22Rv1 (cell line): Measurements from ENCODE around the gene ABCA7.

Source experiments
- H3K27ac ChIP-seq: fragments of 450-650 bp; 2 replicates; pipeline ENCODE4 v1.5.1; 2017
- ZFX ChIP-seq: fragments of 450-650 bp; IDR thresholded peaks from 2 replicates; pipeline ENCODE4 v1.6.1; 2017; ENCODE audit warnings: antibody characterized with exemption, borderline replicate concordance
- TF ChIP-seq, protein P1 (sequence below): fragments of 450-650 bp; IDR thresholded peaks from 2 replicates; pipeline ENCODE4 v1.5.1; 2017; ENCODE audit warnings: mild to moderate bottlenecking

Gene ABCA7

DNA sequence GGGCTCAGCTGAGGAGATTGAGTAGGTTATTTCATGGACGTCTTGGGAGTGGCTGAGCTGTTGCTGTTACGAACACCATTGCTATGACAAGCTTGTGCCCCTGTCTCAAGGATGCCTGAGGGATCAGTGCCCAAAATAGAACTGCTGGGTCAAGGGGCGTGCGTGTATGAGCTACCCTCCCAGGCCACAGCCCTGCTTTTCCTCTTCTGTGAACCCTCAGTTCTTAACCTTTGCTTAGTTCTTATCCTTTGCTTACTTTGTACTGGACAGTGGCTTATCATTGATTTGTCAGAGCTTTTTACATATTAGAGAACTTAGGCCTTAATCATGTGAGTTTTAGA is 36.1 kb downstream of the ABCA7 start:
- TF ChIP-seq, protein P1, sequence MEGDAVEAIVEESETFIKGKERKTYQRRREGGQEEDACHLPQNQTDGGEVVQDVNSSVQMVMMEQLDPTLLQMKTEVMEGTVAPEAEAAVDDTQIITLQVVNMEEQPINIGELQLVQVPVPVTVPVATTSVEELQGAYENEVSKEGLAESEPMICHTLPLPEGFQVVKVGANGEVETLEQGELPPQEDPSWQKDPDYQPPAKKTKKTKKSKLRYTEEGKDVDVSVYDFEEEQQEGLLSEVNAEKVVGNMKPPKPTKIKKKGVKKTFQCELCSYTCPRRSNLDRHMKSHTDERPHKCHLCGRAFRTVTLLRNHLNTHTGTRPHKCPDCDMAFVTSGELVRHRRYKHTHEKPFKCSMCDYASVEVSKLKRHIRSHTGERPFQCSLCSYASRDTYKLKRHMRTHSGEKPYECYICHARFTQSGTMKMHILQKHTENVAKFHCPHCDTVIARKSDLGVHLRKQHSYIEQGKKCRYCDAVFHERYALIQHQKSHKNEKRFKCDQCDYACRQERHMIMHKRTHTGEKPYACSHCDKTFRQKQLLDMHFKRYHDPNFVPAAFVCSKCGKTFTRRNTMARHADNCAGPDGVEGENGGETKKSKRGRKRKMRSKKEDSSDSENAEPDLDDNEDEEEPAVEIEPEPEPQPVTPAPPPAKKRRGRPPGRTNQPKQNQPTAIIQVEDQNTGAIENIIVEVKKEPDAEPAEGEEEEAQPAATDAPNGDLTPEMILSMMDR, result no peak
- peak overlapping the region; percentile 79 for H3K27ac ChIP-seq

DNA sequence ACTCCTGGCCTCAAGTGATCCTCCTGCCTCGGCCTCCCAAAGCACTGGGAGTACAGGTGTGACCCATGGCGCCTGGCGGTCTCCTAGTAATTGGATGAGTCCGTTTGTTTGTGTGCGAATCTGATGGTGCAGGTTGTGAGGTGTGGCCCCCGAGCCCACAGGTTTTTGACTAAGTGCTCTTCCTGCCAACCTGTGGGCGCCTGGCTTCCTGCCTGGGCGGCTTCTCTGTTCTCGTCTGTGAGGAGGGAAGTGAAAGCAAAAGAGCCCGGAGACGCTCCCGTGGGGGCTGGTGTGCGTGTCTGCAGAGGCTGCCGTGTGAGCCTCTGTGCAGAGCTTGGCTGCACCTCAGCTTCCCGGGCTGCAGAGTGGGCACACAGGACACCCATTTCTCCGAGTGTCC is 37.0 kb downstream of the ABCA7 start:
- TF ChIP-seq ZFX, result no peak
- TF ChIP-seq, protein P1, result no peak
- H3K27ac ChIP-seq, result no peak overlapping the region

- H3K27ac ChIP-seq, result no peak overlapping the region
- TF ChIP-seq ZFX, result no peak
- TF ChIP-seq, protein P1, result no peak
Measured at GRCh38 chr19:1079566-1080111, 39.7 kb downstream of the ABCA7 start.

GRCh38 chr19:1080360-1081161 is 40.7 kb downstream of the ABCA7 start:
- TF ChIP-seq ZFX, result no peak
- TF ChIP-seq, protein P1, result no peak
- peak overlapping the region; percentile 83 for H3K27ac ChIP-seq

- no peak for TF ChIP-seq ZFX
- TF ChIP-seq, protein P1, result peak; percentile 65
- peak overlapping the region; percentile 83 for H3K27ac ChIP-seq
Measured at GRCh38 chr19:1081301-1082164, 41.6 kb downstream of the ABCA7 start.

- H3K27ac ChIP-seq, result peak overlapping the region; percentile 83
- TF ChIP-seq, protein P1, result no peak
- no peak for TF ChIP-seq ZFX
Measured at GRCh38 chr19:1082165-1082927, 42.4 kb downstream of the ABCA7 start.
